DMS153 treated with DMSO at 0.1 percent for 48 hours (cell line): ENCODE measurements around the gene SELENOF.

Source experiments
- DNase-seq: peaks from one replicate; lab custom pipeline; 2025; ENCODE audit not compliant: unreplicated experiment; lab: John Stamatoyannopoulos, UW

The SELENOF gene

DNA sequence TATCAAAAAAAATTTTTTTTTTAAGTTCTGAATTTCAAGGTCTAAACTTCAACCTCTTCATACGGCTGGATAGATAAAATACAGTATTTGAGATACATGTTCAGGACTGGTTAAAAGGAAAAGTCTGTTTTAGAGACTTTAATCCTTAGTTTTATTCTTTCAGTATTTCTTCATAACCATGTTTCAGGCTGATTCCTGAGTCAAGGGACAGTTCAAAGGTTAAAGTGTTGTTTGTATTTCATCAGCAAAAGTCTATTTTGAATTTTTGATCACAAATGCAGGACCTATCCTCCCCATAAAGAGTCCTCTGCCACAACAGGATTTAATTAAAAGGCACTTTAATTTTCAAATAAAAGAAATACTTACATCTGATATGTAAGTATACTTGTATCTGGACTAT is 53.5 kb downstream of the SELENOF start:
- DNase-seq = no peak

DNA sequence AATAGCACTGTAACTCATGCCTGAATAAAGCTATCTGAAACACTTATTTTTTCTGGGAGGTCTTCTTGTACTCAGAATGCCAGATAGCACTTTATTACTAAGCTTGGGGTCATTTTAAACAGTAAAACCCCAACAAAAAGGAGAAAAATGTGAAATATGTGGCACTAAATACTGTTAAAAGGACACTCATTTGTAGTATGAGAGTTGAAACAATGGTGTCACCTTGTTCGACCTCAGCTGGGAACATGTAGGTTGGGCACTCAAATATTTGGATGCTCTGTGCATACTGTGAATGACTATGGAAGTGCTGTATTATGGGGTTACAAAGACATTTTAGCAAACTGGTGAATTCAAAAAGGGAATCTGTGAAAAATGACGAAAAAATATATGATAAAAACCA is 53.9 kb downstream of the SELENOF start:
- DNase-seq = no peak

DNA sequence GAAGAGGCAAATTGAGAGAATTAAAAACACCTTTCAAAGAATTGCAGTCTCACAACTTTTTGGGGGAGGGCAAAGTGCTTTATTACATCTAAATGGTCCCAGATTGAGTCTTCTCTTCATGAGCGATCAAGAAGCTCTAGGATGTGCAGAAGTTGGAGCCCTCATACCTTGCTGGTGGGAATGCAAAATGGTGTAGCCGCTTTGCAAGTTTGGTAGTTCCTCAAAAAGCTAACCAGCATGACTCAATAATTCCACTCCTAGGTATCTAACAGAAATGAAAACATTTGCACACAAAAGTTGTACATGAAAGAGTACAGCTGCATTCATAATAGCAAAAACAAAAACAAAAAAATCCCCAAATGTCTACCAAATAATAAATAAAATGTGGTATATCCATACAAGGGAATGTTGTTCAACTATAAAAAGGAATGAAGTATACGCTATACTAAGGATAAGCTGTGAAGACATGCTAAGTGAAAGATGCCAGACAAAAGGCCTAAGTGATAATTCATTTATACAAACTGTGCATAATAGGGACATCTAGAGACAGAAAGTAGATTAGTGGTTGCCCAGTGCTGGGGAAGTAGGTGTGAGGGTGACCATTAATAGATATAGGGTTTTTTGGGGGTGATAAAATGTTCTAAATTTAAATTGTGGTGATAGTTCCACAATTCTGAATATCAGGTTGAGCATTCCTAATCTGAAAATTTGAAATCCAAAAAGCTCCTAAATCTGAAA is 55.2 kb downstream of the SELENOF start:
- DNase-seq = no peak

DNA sequence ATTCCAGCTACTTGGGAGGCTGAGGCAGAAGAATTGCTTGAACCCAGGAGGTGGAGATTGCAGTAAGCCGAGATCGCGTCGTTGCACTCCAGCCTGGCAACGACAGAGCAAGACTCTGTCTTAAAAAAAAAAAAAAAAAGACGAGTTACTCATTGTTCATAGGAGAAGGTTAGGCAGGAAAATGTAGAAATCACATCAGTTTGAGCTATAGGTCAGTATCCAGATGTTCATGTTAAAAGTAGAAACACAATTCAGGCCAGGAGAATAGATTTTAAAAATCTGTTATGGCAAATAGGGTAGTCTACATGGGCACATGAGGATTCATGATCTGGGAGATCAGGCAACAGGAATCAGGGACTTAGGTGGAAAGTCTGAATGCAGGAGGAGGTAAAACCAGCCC is 57.7 kb downstream of the SELENOF start:
- DNase-seq = no peak

DNA sequence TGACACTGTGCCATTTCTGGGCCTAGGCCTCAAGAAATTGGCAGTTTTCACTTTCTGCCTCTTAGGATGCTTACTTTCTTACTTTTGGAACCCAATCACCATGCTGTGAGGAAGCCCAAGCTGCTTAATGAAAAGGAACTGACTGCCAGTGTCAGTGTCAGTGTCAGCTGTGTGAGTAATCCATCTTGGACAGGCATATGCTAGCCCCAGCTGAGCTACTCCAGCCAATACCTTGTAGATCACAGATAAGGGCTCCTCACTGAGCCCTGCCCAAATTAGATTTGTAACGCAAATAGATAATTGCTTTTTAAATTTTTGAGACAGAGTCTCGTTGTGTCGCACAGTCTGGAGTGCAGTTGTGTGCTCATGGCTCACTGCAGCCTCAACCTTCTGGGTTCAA is 59.6 kb downstream of the SELENOF start:
- no peak for DNase-seq

DNA sequence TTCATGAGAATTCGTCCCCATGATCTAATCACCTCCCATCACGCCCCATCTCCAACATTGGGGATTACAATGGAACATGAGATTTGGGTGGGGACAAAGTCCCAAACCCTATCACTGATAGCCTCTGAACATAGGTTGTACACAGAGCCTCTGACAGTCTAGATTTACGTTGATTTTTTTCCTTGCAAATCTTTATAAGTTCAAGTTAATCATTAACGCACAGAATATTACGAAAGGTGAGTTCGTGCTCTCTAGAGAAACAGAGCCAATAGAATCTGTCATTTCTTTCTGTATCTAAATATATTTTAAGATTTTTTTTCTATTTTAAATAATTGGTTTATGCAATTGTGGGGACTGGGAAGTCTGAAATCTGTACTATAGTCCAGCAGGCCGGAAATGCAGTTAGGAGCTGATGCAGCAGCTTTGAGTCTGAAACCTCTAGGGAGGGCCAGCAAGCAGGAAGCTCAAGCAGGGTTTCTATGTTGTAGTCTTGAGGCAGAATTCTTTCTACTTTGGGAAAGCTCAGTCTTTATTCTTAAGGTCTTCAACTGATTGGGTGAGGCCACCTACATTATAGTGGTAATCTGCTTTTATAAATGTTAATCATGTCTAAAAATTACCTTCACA is 61.0 kb downstream of the SELENOF start:
- DNase-seq = no peak

DNA sequence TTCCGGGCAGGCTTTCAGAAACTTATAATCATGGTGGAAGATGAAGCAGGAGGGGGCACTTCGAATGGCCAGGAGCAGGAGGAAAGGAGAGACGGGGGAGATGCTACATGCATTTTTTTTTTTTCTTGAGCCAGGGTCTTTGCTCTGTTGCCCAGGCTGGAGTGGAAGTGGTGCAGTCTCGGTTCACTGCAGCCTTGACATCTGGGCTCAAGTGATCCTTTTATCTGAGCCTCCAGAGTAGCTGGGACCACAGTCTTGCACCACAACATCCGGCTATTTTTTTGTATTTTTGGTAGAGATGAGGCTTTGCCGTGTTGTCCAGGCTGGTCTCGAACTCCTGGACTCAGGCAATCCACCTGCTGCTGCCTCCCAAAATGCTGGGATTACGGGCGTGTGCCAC is 61.6 kb downstream of the SELENOF start:
- DNase-seq = no peak

DNA sequence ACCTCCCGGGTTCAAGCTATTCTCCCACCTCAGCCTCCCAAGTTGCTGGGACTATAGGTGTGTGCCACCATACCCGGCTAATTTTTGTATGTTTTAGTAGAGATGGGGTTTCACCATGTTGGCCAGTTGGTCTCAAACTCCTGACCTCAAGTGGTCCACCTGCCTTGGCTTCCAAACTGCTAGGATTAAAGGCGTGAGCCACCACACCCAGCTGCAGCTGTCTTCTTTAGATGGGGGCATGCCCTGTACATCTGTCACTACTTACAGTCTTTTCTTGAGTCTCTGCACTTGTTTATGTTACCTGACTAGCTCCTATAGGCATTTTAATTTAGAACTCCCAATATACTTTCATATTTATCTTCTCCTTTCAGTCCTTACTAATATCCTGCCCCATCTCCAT is 64.2 kb downstream of the SELENOF start:
- DNase-seq = no peak

DNA sequence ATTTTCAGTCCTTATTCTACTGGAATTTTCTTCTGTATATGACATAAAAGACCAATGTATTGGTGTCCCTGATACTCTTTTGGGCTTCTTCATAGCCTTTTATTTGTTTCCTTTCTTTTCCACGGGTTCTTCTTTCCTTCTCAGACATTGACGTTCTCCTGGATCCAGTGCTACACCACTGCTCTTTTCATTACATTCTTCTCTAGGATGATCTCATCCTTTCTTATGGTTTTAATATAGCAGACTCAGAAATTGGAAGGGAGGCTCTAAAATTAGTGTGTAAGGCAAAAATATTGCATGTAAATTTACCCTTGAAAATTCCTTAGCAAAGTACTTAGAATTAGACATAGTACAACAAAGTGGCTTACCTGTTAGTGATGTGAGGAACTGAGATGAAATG is 65.3 kb downstream of the SELENOF start:
- DNase-seq = no peak

DNA sequence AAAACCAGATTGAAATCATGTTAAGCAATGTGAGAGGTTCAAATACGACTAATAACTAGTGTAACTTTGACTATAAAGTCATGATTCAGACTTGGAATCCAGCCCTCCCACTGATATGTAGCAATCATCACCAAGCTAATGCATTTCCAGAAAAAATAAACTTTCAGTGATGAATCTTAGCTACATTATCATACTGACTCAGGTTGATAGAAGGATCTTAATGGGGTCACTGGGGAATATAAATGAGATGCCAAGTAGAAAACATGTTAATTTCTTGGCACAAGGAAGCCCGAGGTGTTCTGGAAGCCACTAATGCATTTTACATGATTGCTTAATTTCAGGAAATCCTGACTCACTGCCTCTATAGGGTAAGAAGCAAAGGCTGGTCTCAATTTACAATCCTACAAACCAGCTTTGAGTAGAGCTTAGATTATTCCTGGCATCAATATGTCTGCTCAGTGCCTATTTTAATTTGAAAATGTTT is 67.7 kb downstream of the SELENOF start:
- no peak for DNase-seq

DNA sequence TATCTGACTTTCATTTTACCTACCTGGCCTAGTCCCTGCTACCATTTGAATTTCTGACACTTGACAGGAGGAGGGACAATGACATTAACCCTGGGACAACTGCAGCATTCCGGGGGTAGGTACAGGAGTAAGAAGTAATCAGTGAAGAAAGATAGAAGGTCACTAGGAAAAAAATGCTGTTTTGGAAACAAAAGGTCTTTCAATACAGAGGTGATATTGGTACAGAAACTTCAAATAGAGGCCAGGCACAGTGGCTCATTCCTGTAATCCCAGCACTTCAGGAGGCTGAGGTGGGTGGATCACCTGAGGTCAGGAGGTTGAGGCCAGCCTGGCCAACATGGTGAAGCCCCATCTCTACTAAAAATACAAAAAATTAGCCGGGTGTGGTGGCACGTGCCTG is 68.4 kb downstream of the SELENOF start:
- no peak for DNase-seq

DNA sequence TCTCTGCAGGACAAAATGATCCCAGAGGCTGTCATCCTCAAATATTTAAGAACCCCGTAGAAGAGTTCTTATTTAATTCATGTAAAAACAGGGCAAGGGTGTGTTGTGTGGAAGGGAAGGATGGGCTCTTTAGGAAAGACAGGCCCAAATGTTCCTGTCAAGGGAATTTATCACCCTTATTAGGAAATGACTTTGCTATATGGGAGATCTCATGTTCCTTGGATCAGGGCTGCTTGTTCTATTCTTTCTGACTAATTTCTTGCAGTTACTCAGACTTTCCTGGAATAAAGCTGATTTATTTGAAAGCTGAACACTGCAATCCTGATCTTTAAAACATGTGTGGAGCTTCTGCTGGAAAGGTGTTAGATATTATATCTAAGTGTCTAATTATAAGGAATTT is 72.8 kb downstream of the SELENOF start:
- no peak for DNase-seq

DNA sequence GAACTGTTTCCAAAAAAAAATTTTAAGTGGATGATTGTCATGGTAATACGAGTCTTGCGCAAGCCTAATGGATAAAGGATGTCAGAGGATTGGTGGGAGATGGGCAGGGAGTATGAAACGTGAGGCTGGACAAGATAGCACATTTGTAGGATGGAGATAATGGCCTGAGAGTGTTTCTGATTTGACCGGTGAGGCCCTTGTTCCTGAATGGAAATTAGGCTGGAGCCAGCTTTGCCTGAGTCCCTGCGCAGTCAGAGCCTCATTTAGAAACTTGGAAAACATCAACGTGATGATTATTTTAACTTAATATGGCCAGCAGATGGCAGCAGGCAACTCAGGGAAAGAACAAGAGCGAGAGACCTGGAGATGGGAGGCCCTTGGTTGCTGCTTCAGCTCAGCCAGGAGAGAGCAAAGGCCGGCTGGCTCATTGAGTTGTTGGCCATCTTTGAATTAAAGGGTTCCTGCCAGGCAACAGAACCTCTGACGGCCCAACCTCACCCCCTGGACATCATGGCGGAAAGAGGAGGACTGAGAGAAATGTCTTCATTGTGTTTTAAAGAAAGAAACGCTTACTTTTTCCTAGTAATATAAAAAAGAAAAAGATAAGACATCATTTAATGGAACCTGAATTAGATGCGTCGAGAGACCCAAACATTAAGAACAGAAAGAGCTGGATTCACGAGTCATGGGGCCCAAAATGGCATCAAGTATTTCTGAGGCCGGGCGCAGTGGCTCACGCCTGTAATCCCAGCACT is 80.3 kb downstream of the SELENOF start:
- DNase-seq = peak; percentile 75

DNA sequence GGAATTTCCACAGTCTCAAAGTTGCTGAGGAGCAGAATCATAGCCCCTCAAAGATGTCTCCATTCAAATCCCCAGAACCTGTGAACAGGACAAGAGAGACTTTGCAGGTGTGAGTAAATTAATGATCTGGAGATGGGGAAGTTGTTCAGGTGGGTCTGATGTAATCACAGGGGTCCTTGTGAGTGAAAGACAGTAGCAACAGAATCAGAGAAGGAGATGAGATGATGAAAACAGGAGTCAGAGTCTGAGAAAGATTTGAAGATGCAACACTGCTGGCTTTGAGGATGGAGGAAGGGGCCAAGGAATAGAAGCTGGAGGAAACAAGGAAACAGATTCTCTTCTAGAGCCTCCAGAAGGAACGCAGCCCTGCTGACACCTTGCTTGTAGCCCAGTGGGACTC is 81.5 kb downstream of the SELENOF start:
- no peak for DNase-seq

DNA sequence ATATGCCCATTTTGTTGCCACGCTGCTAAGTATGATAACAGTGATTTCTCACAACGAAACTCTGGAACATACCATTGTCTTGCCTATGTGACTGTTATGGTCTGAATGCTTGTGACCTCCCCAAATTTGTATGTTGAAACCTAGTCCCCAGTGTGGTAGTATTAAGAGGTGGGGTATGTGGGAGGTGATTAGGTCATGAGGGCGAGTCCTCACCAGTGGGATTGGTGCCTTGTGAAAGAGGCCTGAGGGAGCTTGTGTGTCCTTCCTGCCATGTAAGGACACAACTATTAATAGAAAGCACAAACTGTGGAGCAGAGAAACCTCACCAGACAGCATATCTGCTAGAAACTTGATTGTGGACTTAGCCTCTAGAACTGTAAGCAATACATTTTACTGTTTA is 84.6 kb downstream of the SELENOF start:
- DNase-seq = no peak

DNA sequence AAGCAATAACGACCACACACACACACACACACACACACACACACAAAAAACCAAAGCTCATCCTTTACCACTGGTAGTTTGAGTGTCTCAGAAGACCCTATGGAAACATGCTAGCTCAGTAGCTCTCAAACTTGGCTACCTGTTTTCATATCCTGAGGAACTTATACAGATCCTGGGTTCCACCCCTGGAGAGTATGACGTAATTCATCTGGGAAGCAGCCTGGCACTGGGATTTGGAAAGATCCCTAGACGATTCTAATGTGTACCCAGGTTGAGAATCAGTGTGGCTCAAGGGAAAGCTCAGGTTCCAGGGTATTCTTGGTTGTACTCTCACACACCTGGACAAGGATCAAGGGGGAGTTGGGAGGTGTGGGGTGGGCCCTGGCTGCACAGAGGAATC is 85.9 kb downstream of the SELENOF start:
- no peak for DNase-seq

DNA sequence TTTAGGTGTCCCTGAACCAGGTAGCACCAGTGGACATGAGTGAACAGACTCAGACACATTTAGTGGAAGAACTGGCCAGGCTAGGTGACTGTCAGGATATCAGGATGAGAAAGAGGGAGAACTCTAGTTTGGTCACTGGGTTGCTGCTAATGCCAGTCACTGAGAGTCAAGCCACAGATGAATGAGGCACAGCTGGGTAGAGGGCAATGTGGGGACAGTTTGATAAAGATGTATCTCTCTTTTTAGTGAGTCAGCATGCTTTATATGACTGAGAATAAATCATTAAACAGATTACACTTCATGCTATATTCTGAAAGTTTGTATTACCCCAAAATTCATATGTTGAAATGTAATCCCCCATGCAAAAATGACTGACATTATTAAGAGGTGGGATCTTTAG is 87.1 kb downstream of the SELENOF start:
- no peak for DNase-seq

DNA sequence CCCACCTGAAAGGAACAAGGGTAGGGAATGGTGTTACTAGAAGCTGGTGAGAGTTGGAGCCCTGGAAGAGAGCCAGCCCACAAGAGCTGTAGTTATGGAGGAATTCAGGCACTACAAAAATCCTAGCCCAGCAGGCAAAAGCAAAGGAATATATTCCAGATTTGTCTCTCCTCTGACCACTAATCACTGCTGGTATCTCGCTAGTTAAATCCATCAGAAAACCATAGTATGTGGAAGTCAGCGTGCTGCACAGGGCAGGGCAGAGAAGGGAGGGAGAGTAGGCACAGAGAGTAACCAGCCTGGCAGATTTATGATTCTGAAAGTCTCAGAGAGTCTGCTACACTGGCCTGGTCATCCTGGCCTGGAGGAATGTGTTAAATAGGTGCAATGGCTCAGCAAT is 88.6 kb downstream of the SELENOF start:
- no peak for DNase-seq

DNA sequence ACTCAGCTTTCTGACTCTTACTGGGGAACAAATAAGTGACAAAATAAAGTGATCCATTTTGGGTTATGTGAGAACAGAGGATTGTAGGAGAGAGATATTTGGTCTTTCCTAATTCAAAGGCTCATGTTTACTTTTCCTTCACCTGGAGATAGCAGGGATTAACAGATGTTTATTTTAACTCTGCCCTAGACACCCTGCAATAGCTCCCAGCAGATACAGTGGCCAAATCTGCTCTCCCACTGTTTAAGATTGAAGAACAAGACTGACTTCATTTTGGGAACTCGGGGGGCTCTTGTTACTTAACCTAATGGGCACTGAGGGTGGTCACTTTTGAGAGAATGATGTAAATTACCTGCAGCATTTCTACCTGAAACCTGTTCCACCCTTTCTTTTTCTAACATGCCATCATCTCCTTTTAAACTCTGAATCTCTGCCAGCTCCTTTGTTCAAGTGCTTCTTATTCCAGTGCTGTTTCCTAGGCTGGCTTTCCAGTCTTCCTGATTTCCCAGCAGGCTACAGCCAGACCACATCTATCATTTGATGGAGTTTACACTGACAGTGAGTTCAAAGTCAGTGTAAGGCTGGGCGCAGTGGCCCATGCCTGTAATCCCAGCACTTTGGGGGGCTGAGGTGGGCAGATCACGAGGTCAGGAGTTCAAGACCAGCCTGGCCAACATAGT is 90.0 kb downstream of the SELENOF start:
- DNase-seq = peak; percentile 58

DNA sequence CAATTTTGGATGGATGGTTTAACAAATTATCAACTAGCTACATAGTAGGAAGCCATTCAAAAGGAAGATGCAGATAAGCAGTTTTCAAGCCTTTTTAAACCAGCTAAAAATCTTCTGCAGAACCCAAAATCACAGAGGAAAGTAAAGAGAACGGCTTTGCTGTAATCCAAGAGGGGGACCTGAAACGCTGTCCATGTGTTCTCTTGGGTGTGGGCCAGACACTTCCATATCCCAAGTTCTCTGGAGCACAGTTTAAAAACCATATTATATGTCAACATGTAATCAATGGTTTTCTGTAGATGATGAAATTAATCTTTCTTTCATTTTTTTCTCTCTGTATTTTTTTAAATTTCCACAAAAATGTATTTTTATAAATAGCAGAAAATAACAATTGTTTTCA is 90.5 kb downstream of the SELENOF start:
- DNase-seq = no peak

DNA sequence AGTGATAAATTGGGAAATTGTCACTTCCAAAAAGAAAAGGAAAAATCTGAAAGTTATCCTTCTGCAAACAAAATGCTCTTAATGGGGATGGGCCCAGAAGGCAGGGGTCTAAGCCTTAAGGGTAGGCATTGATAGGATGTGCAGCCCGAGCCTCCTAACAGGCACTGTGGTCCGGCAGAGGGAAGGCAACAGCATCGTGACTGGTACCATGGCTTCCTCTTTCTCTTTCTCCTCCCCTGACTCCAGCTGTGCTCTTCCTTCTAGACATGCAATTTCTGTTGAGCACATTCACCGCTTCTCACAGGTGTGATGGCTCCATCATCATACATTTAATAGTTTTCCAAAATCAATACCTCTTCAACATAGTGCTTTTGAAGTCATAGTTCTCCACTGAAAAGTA is 91.5 kb downstream of the SELENOF start:
- DNase-seq = no peak

DNA sequence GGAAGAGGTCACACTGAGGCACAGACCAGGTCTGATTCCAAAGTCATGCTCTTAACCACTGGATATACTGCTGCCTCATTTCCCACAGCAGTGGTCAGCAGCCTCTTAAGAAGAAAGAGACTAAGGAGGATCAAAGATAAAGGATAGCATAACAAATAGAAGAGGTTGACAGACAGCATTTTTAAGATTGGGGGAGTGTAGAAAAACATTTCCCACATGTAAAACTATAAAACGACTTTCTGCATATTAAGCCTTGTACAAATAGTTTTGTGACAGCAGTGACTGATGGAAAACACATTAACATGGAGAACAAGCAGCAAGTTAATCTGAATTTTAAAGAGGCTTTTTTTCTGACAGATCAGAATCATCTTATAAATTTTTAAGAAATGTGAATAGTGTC is 92.0 kb downstream of the SELENOF start:
- DNase-seq = no peak
